Endothelial cell of umbilical vein (primary cell): ENCODE results near the gene ACE.

Experiments used
- EZH2 ChIP-seq: IDR thresholded peaks from 2 replicates; pipeline ENCODE4 v1.6.1; 2012; ENCODE audit warnings: borderline replicate concordance, low read depth, mild to moderate bottlenecking, moderate library complexity, low read length, inconsistent platforms; ENCODE audit not compliant: severe bottlenecking
- GATA2 ChIP-seq: IDR thresholded peaks from 2 replicates; pipeline ENCODE4 v1.7.0; 2011; ENCODE audit warnings: low read depth, mild to moderate bottlenecking, moderate library complexity, mixed read lengths, low read length; ENCODE audit not compliant: insufficient read length, insufficient read depth
- JUN ChIP-seq: IDR thresholded peaks from 2 replicates; pipeline ENCODE4 v1.6.1; 2011; ENCODE audit warnings: borderline replicate concordance, low read depth; ENCODE audit not compliant: insufficient read length, insufficient read depth
- MYC ChIP-seq: IDR thresholded peaks from one replicate; pipeline ENCODE4 v1.6.1; 2011; ENCODE audit warnings: mild to moderate bottlenecking, low read depth, low read length
- POLR2A ChIP-seq: IDR thresholded peaks from 2 replicates; pipeline ENCODE4 v1.6.1; 2012; ENCODE audit warnings: low read depth, mild to moderate bottlenecking, control low read depth, low read length
- POLR2AphosphoS5 ChIP-seq: IDR thresholded peaks from 2 replicates; pipeline ENCODE4 v1.6.1; 2012; ENCODE audit warnings: low read depth, mild to moderate bottlenecking, control low read depth, low read length, moderate library complexity; ENCODE audit not compliant: insufficient read depth
- TF ChIP-seq, protein P1 (sequence below), 2 donors: IDR thresholded peaks; 1 replicate in 1 of 2; 2 replicates in 1 of 2; pipeline ENCODE4 v1.5.1; 2011; ENCODE audit warnings: low read length in 2 of 2, mild to moderate bottlenecking in 2 of 2, moderate library complexity in 2 of 2, control low read depth in 1 of 2, inconsistent platforms in 1 of 2, low read depth in 1 of 2; ENCODE audit not compliant: insufficient read depth in 1 of 2; ENCODE audit errors: extremely low read depth in 1 of 2
- TF ChIP-seq, protein P2 (sequence below): IDR thresholded peaks from 2 replicates; pipeline ENCODE4 v1.6.1; 2011; ENCODE audit not compliant: insufficient read depth, insufficient read length

DNA sequence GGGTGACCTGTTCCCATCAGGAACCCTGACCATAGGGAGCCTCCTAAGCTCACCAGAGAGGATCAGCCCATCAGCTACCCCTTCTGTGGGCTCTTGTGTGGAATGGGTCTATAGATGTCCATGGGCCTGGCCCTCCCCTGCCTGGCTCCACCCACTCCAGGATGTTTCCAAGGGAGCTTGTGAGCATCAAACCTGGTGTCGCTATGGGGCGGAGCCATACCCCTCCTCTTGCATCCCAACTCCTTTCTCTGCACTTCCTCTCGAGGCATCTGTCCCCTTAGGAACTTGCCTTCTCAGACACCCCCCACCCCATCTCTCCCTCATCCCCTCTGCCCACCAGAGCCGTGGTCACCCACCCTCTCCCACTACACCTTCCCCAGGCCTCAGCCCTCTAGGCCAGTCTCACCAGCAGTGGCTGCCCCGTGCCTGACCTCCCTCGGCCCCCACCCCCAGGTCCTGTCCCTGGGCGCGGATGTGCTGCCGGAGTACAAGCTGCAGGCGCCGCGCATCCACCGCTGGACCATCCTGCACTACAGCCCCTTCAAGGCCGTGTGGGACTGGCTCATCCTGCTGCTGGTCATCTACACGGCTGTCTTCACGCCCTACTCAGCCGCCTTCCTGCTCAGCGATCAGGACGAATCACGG, 56.7 kb downstream of the ACE start:
- TF ChIP-seq, protein P1, sequence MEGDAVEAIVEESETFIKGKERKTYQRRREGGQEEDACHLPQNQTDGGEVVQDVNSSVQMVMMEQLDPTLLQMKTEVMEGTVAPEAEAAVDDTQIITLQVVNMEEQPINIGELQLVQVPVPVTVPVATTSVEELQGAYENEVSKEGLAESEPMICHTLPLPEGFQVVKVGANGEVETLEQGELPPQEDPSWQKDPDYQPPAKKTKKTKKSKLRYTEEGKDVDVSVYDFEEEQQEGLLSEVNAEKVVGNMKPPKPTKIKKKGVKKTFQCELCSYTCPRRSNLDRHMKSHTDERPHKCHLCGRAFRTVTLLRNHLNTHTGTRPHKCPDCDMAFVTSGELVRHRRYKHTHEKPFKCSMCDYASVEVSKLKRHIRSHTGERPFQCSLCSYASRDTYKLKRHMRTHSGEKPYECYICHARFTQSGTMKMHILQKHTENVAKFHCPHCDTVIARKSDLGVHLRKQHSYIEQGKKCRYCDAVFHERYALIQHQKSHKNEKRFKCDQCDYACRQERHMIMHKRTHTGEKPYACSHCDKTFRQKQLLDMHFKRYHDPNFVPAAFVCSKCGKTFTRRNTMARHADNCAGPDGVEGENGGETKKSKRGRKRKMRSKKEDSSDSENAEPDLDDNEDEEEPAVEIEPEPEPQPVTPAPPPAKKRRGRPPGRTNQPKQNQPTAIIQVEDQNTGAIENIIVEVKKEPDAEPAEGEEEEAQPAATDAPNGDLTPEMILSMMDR (IDR thresholded peaks at IDR 0.05; ENCODE audit: extremely low read depth in 1 of 2, insufficient read depth in 1 of 2, low read depth in 1 of 2, low read length in 2 of 2) = no peak
- no peak for TF ChIP-seq POLR2A
- TF ChIP-seq EZH2 = no peak
- TF ChIP-seq POLR2AphosphoS5 = no peak
- TF ChIP-seq GATA2 = no peak
- TF ChIP-seq MYC = no peak
- TF ChIP-seq, protein P2, sequence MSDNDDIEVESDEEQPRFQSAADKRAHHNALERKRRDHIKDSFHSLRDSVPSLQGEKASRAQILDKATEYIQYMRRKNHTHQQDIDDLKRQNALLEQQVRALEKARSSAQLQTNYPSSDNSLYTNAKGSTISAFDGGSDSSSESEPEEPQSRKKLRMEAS = no peak
- no peak for TF ChIP-seq JUN
